HepG2 (cell line): Measurements from ENCODE around the gene ALDH3B1. TPM values are rescaled to one million over a fixed set of nuclear protein-coding genes. Genes with fewer than 3 reads are reported as not detected.

Experiments used
- ARHGAP35 ChIP-seq: sonication (generic); formaldehyde crosslinking; IDR thresholded peaks from 2 replicates; pipeline ENCODE4 v1.9.0; 2022; ENCODE audit warnings: mild to moderate bottlenecking, inconsistent platforms, moderate library complexity, missing genetic modification reagents, borderline replicate concordance
- MEF2D ChIP-seq: sonication (generic); formaldehyde crosslinking; IDR thresholded peaks from 2 replicates; pipeline ENCODE4 v1.5.1; 2020; ENCODE audit warnings: mild to moderate bottlenecking, missing genetic modification reagents
- NONO ChIP-seq, 2 experiments: fragments of 450-650 bp in 1 of 2; sonication (generic) in 1 of 2; formaldehyde crosslinking in 1 of 2; IDR thresholded peaks in 1 of 2; conservative IDR thresholded peaks in 1 of 2; 2 replicates each; pipeline versions ENCODE4 v1.6.1 to v1.8.0; 2017 to 2022; ENCODE audit warnings: mild to moderate bottlenecking in 1 of 2, missing genetic modification reagents in 1 of 2, moderate library complexity in 1 of 2
- NRL ChIP-seq: sonication (generic); formaldehyde crosslinking; IDR thresholded peaks from 2 replicates; pipeline ENCODE4 v1.5.0; 2020; ENCODE audit warnings: missing genetic modification reagents, mild to moderate bottlenecking, moderate library complexity, borderline replicate concordance
- SIX4 ChIP-seq: sonication (generic); formaldehyde crosslinking; IDR thresholded peaks from 2 replicates; pipeline ENCODE4 v1.4.0; 2020; ENCODE audit warnings: missing genetic modification reagents
- TSC22D2 ChIP-seq: sonication (generic); formaldehyde crosslinking; IDR thresholded peaks from 2 replicates; pipeline ENCODE4 v1.5.1; 2020; ENCODE audit warnings: missing genetic modification reagents, mild to moderate bottlenecking, borderline replicate concordance
- ZNF264 ChIP-seq: sonication (generic); formaldehyde crosslinking; IDR thresholded peaks from 2 replicates; pipeline ENCODE4 v1.4.0; 2020; ENCODE audit warnings: missing genetic modification reagents
- ZNF430 ChIP-seq: sonication (generic); formaldehyde crosslinking; IDR thresholded peaks from 2 replicates; pipeline ENCODE4 v1.9.0; 2021; ENCODE audit warnings: mild to moderate bottlenecking, missing genetic modification reagents
- ZNF432 ChIP-seq: sonication (generic); formaldehyde crosslinking; IDR thresholded peaks from 2 replicates; pipeline ENCODE4 v1.5.0; 2020; ENCODE audit warnings: missing genetic modification reagents, mild to moderate bottlenecking, borderline replicate concordance
- ZNF615 ChIP-seq: sonication (generic); formaldehyde crosslinking; IDR thresholded peaks from 2 replicates; pipeline ENCODE4 v1.5.0; 2020; ENCODE audit warnings: mild to moderate bottlenecking, missing genetic modification reagents, borderline replicate concordance
- polyA plus RNA-seq, 8 experiments: library from polyadenylated mRNA; depleted of rRNA in 3 of 8; stranded (reverse) in 7 of 8; unstranded in 1 of 8; fragments of >200 nt; fragmentation: Illumina TruSeq in 4 of 8; extraction: Trizol in 4 of 8; gene quantifications; 2 replicates each; pipeline versions ENCODE4 v1.2.1 to v1.2.3, GENCODE V29; 2011 to 2016; ENCODE audit warnings: low read depth in 4 of 8, missing spikeins in 1 of 8, mixed read lengths in 1 of 8; ENCODE audit not compliant: insufficient read depth in 1 of 8
- total RNA-seq, 5 experiments: library from RNA; depleted of rRNA; stranded (reverse); fragments of >200 nt; fragmentation: Illumina TruSeq; extraction: Trizol; gene quantifications; 2 replicates each; pipeline ENCODE4 v1.2.3, GENCODE V29; 2016; ENCODE audit warnings: low read depth in 1 of 5
- TF ChIP-seq, protein P1 (sequence below): IDR thresholded peaks from 2 replicates; pipeline ENCODE4 v1.6.1; 2016; ENCODE audit warnings: low read depth, control low read depth
- TF ChIP-seq, protein P2 (sequence below): sonication (generic); formaldehyde crosslinking; IDR thresholded peaks from 2 replicates; pipeline ENCODE4 v1.4.0; 2020; ENCODE audit warnings: mild to moderate bottlenecking, missing genetic modification reagents
- TF ChIP-seq, protein P3 (sequence below): sonication (generic); formaldehyde crosslinking; IDR thresholded peaks from 2 replicates; pipeline ENCODE4 v1.4.0; 2020; ENCODE audit warnings: missing genetic modification reagents
- TF ChIP-seq, protein P4 (sequence below): sonication (generic); formaldehyde crosslinking; IDR thresholded peaks from 2 replicates; pipeline ENCODE4 v1.4.0; 2020; ENCODE audit warnings: missing genetic modification reagents
- TF ChIP-seq, protein P5 (sequence below): sonication (generic); formaldehyde crosslinking; IDR thresholded peaks from 2 replicates; pipeline ENCODE4 v1.4.0; 2020; ENCODE audit warnings: mild to moderate bottlenecking, missing genetic modification reagents
- TF ChIP-seq, protein P6 (sequence below): sonication (generic); IDR thresholded peaks from 2 replicates; pipeline ENCODE4 v1.6.1; 2016; ENCODE audit warnings: low read depth, borderline replicate concordance

The ALDH3B1 gene
- total and polyA plus RNA-seq, 2 of the 13 experiments (the other 11 are each of a cell fraction or from before 2014, with no cell fraction given): 4.0 to 6.7 TPM

DNA sequence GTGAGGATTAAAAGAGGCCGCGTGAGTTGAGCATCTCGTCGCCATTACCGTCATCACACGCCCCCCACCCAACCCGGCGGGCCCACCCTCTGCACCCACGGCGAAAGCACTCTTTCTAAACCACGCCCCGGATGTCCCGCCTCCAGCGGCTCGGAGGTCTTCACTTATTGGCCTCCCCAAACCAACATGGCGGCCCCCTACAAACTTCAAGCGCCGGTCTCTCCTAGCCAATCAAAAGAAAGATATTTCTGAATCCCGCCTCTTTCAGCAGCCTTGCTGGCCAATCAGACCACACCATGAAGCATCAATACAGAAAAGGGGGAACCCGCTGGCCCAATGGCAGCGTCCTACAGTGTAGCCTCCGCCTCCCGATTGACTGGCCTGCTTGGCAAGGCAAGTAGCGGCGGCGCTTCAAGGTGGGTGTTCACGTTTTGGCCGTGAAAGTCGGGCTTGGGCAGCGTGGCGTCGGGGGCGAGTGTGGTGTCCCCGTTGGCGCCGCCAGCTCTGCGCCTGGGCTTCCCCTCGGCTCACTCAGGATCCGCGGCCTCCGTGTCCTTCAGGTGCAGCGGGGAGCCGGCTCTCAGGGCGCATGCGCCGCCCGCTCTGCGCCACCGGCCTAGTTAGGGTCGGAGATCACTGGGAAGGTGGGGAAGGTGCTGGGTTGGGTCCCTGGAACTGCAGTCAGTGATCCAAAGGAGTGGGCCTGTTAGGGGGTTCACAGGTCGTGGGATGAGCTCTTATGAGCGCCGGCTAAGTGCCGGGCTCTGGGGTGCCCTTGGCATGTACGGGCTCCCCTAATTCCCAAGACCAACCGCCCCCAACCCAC lies 20.4 kb downstream of the ALDH3B1 start, which contains the start of gene NDUFS8 (continued):
- TF ChIP-seq ZNF615 (CRISPR knock-in tag): 0 out of 2 replicates have a peak, but pooled peaks have one; percentile 30
- TF ChIP-seq, protein P1, sequence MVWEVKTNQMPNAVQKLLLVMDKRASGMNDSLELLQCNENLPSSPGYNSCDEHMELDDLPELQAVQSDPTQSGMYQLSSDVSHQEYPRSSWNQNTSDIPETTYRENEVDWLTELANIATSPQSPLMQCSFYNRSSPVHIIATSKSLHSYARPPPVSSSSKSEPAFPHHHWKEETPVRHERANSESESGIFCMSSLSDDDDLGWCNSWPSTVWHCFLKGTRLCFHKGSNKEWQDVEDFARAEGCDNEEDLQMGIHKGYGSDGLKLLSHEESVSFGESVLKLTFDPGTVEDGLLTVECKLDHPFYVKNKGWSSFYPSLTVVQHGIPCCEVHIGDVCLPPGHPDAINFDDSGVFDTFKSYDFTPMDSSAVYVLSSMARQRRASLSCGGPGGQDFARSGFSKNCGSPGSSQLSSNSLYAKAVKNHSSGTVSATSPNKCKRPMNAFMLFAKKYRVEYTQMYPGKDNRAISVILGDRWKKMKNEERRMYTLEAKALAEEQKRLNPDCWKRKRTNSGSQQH (CRISPR knock-in tag): 0 out of 2 replicates have a peak, but pooled peaks have one; percentile 8
- peak; percentile 94 for TF ChIP-seq NRL (CRISPR knock-in tag)
- no peak for TF ChIP-seq NONO (IDR thresholded peaks at IDR 0.05)
- peak; percentile 68; the same call in 1 of the 2 replicates for TF ChIP-seq NONO (CRISPR knock-in tag; conservative IDR thresholded peaks at IDR 0.05)
- TF ChIP-seq, protein P2, sequence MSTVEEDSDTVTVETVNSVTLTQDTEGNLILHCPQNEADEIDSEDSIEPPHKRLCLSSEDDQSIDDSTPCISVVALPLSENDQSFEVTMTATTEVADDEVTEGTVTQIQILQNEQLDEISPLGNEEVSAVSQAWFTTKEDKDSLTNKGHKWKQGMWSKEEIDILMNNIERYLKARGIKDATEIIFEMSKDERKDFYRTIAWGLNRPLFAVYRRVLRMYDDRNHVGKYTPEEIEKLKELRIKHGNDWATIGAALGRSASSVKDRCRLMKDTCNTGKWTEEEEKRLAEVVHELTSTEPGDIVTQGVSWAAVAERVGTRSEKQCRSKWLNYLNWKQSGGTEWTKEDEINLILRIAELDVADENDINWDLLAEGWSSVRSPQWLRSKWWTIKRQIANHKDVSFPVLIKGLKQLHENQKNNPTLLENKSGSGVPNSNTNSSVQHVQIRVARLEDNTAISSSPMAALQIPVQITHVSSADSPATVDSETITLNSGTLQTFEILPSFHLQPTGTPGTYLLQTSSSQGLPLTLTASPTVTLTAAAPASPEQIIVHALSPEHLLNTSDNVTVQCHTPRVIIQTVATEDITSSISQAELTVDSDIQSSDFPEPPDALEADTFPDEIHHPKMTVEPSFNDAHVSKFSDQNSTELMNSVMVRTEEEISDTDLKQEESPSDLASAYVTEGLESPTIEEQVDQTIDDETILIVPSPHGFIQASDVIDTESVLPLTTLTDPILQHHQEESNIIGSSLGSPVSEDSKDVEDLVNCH: no peak
- 0 out of 2 replicates have a peak, but pooled peaks have one; percentile 50 for TF ChIP-seq ZNF264
- TF ChIP-seq, protein P3, sequence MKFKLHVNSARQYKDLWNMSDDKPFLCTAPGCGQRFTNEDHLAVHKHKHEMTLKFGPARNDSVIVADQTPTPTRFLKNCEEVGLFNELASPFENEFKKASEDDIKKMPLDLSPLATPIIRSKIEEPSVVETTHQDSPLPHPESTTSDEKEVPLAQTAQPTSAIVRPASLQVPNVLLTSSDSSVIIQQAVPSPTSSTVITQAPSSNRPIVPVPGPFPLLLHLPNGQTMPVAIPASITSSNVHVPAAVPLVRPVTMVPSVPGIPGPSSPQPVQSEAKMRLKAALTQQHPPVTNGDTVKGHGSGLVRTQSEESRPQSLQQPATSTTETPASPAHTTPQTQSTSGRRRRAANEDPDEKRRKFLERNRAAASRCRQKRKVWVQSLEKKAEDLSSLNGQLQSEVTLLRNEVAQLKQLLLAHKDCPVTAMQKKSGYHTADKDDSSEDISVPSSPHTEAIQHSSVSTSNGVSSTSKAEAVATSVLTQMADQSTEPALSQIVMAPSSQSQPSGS (CRISPR knock-in tag): 0 out of 2 replicates have a peak, but pooled peaks have one; percentile 22
- TF ChIP-seq, protein P4, sequence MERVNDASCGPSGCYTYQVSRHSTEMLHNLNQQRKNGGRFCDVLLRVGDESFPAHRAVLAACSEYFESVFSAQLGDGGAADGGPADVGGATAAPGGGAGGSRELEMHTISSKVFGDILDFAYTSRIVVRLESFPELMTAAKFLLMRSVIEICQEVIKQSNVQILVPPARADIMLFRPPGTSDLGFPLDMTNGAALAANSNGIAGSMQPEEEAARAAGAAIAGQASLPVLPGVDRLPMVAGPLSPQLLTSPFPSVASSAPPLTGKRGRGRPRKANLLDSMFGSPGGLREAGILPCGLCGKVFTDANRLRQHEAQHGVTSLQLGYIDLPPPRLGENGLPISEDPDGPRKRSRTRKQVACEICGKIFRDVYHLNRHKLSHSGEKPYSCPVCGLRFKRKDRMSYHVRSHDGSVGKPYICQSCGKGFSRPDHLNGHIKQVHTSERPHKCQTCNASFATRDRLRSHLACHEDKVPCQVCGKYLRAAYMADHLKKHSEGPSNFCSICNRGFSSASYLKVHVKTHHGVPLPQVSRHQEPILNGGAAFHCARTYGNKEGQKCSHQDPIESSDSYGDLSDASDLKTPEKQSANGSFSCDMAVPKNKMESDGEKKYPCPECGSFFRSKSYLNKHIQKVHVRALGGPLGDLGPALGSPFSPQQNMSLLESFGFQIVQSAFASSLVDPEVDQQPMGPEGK (CRISPR knock-in tag): peak; percentile 47; the same call in 1 of the 2 replicates
- peak; percentile 38; the same call in 1 of the 2 replicates for TF ChIP-seq SIX4 (CRISPR knock-in tag)
- peak; percentile 63; the same call in 1 of the 2 replicates for TF ChIP-seq MEF2D (CRISPR knock-in tag)
- TF ChIP-seq ZNF430 (CRISPR knock-in tag): 0 out of 2 replicates have a peak, but pooled peaks have one; percentile 26
- TF ChIP-seq ARHGAP35: peak; percentile 71; the same call in 1 of the 2 replicates
- TF ChIP-seq, protein P5, sequence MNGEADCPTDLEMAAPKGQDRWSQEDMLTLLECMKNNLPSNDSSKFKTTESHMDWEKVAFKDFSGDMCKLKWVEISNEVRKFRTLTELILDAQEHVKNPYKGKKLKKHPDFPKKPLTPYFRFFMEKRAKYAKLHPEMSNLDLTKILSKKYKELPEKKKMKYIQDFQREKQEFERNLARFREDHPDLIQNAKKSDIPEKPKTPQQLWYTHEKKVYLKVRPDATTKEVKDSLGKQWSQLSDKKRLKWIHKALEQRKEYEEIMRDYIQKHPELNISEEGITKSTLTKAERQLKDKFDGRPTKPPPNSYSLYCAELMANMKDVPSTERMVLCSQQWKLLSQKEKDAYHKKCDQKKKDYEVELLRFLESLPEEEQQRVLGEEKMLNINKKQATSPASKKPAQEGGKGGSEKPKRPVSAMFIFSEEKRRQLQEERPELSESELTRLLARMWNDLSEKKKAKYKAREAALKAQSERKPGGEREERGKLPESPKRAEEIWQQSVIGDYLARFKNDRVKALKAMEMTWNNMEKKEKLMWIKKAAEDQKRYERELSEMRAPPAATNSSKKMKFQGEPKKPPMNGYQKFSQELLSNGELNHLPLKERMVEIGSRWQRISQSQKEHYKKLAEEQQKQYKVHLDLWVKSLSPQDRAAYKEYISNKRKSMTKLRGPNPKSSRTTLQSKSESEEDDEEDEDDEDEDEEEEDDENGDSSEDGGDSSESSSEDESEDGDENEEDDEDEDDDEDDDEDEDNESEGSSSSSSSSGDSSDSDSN (CRISPR knock-in tag): peak; percentile 48; the same call in 1 of the 2 replicates
- peak; percentile 48; the same call in 1 of the 2 replicates for TF ChIP-seq TSC22D2 (CRISPR knock-in tag)
- TF ChIP-seq ZNF432: no peak
- TF ChIP-seq, protein P6, sequence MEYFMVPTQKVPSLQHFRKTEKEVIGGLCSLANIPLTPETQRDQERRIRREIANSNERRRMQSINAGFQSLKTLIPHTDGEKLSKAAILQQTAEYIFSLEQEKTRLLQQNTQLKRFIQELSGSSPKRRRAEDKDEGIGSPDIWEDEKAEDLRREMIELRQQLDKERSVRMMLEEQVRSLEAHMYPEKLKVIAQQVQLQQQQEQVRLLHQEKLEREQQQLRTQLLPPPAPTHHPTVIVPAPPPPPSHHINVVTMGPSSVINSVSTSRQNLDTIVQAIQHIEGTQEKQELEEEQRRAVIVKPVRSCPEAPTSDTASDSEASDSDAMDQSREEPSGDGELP: no peak
